HUES64 (cell line): Measurements from ENCODE around the gene MEF2A.

Experiments
- H3K27ac ChIP-seq: 2 replicates; pipeline ENCODE4 v1.7.0; 2013; ENCODE audit warnings: low read depth, low read length, inconsistent platforms
- H3K27me3 ChIP-seq: 2 replicates; pipeline ENCODE4 v1.6.1; 2013; ENCODE audit warnings: mild to moderate bottlenecking, low read length; ENCODE audit not compliant: insufficient read depth
- H3K36me3 ChIP-seq: 2 replicates; pipeline ENCODE4 v1.6.1; 2013; ENCODE audit warnings: mild to moderate bottlenecking, low read length; ENCODE audit not compliant: insufficient read depth
- H3K4me1 ChIP-seq: 2 replicates; pipeline ENCODE4 v1.6.1; 2013; ENCODE audit warnings: mild to moderate bottlenecking, low read length, moderate library complexity; ENCODE audit not compliant: insufficient read depth
- H3K4me3 ChIP-seq: 2 replicates; pipeline ENCODE4 v1.5.1; 2013; ENCODE audit warnings: mild to moderate bottlenecking, low read length, moderate library complexity
- H3K9ac ChIP-seq: 2 replicates; pipeline ENCODE4 v1.6.1; 2013; ENCODE audit warnings: mild to moderate bottlenecking, low read depth, low read length
- H3K9me3 ChIP-seq: 2 replicates; pipeline ENCODE4 v1.6.1; 2013; ENCODE audit warnings: low read depth, low read length; ENCODE audit not compliant: insufficient read depth
- WGBS: fragments of 150-250, 120-280 bp; methylation state at CpG from one replicate; pipeline ENCODE4 v1.1.7; 2013; ENCODE audit warnings: missing lambda C conversion rate; 5-methylcytosine and 5-hydroxymethylcytosine counted together

Gene MEF2A

DNA sequence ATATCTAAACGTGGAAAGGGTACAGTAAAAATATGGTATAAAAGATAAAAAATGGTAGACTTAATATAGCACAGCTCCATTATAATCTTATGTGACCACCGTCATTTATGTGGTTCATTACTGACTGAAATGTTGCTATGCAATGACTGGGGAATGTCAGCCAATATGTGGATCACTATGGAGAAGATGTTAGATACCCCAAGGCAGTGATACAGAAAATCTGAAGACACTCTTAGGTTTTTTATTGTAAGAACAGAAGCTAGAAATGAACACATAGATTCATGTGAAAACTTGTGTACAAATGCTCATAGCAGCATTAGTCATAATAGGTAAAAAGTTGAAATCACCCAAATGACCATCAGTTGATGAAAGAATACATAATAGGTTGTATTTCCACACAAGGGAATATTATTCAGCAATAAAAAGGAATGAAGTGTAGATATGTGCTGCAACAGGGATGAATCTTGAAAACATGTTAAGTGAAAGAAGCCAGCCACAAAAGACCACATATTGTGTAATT lies 18.4 kb downstream of the MEF2A start:
- Histone ChIP-seq H3K27ac (no peak overlapping the region), H3K4me1 (peaks cover 41% of the 10 kb centered on the region), H3K9ac (no peak overlapping the region), H3K27me3 (no peaks in the 10 kb centered on the region), H3K9me3 (peaks cover 23% of the 10 kb centered on the region), H3K4me3 (no peak overlapping the region), H3K36me3 (peaks cover 2% of the 10 kb centered on the region; the same call in 1 of the 2 replicates)
- 100% methylated on average over 2 of the region's 2 CpGs for WGBS

DNA sequence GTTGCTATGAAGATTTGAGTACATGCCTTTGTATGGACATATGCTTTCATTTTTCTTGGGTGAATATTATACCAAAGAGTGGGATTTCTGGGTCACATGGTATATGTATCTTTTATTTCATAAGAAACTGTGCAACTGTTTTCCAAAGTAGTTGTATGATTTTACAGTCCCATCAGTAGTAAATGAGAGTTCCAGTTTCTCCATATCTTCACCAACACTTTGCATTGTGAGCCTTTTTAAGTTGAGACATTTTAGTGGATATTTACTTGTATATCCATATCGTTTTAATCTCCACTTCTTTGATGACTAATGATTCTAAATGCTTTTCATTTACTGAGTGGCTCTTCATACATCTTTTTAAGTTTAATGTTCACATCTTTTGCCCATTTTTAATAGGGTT lies 20.3 kb downstream of the MEF2A start:
- H3K27me3 ChIP-seq, result no peaks in the 10 kb centered on the region
- peaks cover 23% of the 10 kb centered on the region for H3K4me1 ChIP-seq
- H3K36me3 ChIP-seq, result peaks cover 2% of the 10 kb centered on the region; the same call in 1 of the 2 replicates
- no peak overlapping the region for H3K27ac ChIP-seq
- H3K4me3 ChIP-seq, result no peak overlapping the region
- H3K9me3 ChIP-seq, result peaks cover 23% of the 10 kb centered on the region
- H3K9ac ChIP-seq, result no peak overlapping the region
- 100% methylated on average over 1 of the region's 1 CpG for WGBS

DNA sequence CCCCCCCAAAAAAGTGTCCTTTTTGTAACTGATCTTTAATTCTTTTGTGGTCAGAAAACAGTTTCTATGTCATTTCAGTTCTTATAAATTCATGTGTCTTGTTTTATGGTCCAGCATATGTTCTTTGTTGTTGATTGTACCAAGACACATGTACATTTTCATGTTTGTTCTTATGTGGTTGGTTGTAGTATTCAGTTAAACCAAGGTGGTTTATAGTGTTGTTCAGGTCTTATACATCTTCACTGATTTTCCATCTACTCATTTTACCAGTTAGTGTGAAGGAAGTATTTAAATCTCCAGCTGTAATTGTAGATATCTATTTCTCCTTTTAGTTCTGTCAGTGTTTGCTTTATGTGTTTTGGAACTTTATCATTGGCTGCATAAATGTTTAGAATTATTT lies 24.0 kb downstream of the MEF2A start:
- H3K4me3 ChIP-seq, result no peak overlapping the region
- H3K9ac ChIP-seq, result no peak overlapping the region
- H3K9me3 ChIP-seq, result peaks cover 18% of the 10 kb centered on the region
- no peak overlapping the region for H3K27ac ChIP-seq
- H3K36me3 ChIP-seq, result peaks cover 2% of the 10 kb centered on the region; the same call in 1 of the 2 replicates
- H3K27me3 ChIP-seq, result no peaks in the 10 kb centered on the region
- H3K4me1 ChIP-seq, result peaks cover 7% of the 10 kb centered on the region; the same call in 1 of the 2 replicates

DNA sequence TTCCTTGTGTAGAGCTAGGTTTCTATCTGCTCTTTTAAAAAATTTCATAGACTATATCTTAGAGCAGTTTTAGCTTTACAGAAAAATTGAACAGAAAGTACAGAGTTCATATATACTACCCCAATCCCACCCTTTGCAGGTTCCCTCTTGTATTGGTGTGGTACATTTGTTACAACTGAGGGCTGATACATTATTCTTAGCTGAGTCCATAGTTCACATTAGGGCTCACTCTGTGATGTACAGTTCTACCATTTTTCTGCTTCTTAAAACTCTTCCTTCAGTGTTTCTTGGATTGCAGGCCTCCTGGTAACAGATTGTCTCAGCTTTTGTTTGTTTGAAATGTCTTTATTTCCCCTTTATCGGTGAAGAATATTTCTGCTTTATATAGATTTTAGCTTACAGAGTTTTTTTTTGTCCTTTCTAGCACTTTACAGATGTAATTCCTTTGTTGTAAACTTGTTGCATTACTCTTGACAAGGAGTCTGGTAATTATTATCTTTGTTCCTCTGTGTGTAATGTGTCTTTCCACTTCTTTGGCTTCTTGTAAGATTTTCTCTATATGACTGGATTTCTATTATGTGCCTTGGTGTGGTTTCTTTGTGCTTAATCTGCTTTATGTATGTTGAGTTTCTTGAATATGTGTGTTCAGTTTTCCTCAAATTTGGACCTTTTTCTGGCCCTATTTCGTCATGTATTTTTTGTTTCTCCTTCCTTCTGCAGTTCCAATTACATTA lies 25.3 kb downstream of the MEF2A start:
- peaks cover 5% of the 10 kb centered on the region for H3K9me3 ChIP-seq
- WGBS, result 100% methylated on average over 1 of the region's 2 CpGs
- H3K9ac ChIP-seq, result no peak overlapping the region

DNA sequence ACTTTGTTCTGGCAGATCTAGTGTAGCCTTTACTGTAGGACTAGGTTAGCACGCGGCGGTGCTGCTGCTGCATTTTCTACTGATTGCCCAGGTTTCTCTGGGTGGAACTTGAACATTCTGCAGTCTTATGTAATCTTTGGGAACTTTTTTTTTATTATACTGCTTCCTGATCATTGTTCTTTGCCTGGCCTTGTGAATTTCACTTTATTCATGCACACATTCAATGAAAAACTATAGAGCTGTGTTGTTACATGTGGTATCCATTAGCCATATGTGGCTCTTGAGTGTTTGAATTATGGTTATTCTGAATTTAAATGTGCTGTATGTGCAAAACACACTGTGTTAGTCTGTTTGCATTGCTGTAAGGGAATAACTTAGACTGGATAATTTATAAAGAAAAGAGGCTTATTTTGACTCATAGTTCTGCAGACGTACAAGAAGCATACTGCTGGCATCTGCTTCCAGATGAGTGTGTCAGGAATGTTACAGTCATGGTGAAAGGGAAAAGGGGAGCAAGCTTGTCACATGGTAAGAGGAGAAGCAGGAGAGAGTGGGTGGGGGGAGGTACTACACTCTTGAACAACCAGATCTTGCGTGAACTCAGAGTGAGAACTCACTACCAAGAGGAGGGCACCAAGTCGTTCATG lies 26.5 kb downstream of the MEF2A start:
- H3K9ac ChIP-seq, result no peak overlapping the region
- whole genome bisulfite sequencing, result 94% methylated on average over 6 of the region's 6 CpGs

More for the DNA sequence above, 25.3 kb downstream of the MEF2A start:
- Histone ChIP-seq H3K4me1 (peaks cover 7% of the 10 kb centered on the region; the same call in 1 of the 2 replicates), H3K27ac (no peak overlapping the region), H3K4me3 (no peak overlapping the region), H3K36me3 (no peaks in the 10 kb centered on the region), H3K27me3 (no peaks in the 10 kb centered on the region)

DNA sequence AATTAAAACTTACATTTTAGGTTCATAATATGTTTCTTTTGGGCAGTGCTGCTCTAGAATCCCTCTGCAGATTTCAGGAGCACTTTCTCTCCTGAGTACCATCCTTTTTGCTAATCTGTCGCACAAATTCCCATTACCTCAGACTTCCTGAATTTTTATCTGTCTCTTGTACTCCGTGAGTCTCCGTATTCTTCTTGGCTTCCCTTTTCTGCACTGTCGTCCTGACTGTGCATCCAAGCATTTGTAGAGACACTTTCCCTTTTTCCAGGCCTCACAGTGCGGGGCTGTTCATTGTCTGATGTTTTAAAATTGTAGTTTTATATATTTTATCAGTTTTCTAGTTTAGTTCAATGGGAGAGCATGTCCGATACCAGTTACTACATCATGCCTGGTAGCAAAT lies 27.3 kb downstream of the MEF2A start:
- no peaks in the 10 kb centered on the region for H3K27me3 ChIP-seq
- H3K4me1 ChIP-seq, result peaks cover 7% of the 10 kb centered on the region; the same call in 1 of the 2 replicates
- 97% methylated on average over 5 of the region's 6 CpGs for WGBS
- no peaks in the 10 kb centered on the region for H3K36me3 ChIP-seq
- no peak overlapping the region for H3K9ac ChIP-seq
- H3K9me3 ChIP-seq, result 0 out of 2 replicates have a peak, but pooled peaks cover 2% of the 10 kb centered on the region
- H3K4me3 ChIP-seq, result no peak overlapping the region
- H3K27ac ChIP-seq, result no peak overlapping the region

More for the DNA sequence above, 26.5 kb downstream of the MEF2A start:
- H3K4me3 ChIP-seq, result no peak overlapping the region
- H3K9me3 ChIP-seq, result 0 out of 2 replicates have a peak, but pooled peaks cover 2% of the 10 kb centered on the region
- peaks cover 7% of the 10 kb centered on the region; the same call in 1 of the 2 replicates for H3K4me1 ChIP-seq
- H3K36me3 ChIP-seq, result no peaks in the 10 kb centered on the region
- H3K27ac ChIP-seq, result no peak overlapping the region
- no peaks in the 10 kb centered on the region for H3K27me3 ChIP-seq

DNA sequence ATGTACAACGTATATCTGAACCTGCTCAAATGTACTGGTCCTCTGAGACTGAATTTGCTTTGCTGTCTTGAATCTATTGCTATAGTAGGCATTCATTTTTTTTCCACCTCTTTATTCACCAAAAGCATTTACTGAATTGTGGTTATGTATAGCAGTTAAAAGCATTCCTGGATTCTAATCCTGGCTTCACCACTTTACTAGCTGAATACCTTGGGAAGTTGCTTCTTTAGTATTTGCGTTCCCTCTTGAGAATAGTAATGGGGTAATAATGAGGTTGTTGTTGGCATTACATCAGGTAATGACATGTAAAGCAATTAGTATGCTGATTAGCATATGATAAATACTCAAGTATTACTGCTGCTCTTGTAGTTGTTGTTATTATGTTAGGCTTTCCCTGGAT lies 29.1 kb downstream of the MEF2A start:
- 0 out of 2 replicates have a peak, but pooled peaks cover 7% of the 10 kb centered on the region for H3K4me1 ChIP-seq
- no peaks in the 10 kb centered on the region for H3K27me3 ChIP-seq
- 100% methylated on average over 2 of the region's 2 CpGs for WGBS
- peaks cover 9% of the 10 kb centered on the region for H3K36me3 ChIP-seq
- H3K9ac ChIP-seq, result no peak overlapping the region
- H3K4me3 ChIP-seq, result no peak overlapping the region
- H3K27ac ChIP-seq, result no peak overlapping the region
- 0 out of 2 replicates have a peak, but pooled peaks cover 8% of the 10 kb centered on the region for H3K9me3 ChIP-seq

DNA sequence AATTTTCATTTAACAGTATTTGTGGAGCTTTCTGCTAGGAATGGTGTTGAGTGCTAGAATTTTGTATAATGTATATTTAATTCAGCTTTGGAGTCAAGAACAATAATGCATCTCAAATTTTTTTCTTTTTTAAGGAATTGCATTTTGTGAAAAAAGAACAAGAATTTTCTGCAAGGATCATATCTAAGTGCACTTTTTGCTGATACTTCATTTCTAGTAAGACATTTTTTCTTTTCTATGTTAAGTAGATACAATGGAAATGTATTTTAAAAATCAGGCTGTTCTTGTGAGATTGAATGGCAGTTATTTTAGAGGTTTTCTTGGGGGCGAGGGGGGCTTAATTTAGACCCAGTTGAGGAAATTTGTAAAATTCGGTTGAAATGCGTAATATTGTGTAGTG lies 32.5 kb downstream of the MEF2A start:
- no peak overlapping the region for H3K27ac ChIP-seq
- no peak overlapping the region for H3K4me3 ChIP-seq
- WGBS, result 99% methylated on average over 3 of the region's 3 CpGs
- no peak overlapping the region for H3K9ac ChIP-seq
- H3K4me1 ChIP-seq, result peaks cover 7% of the 10 kb centered on the region; the same call in 1 of the 2 replicates
- no peaks in the 10 kb centered on the region for H3K27me3 ChIP-seq
- H3K36me3 ChIP-seq, result peaks cover 16% of the 10 kb centered on the region
- 0 out of 2 replicates have a peak, but pooled peaks cover 11% of the 10 kb centered on the region for H3K9me3 ChIP-seq

DNA sequence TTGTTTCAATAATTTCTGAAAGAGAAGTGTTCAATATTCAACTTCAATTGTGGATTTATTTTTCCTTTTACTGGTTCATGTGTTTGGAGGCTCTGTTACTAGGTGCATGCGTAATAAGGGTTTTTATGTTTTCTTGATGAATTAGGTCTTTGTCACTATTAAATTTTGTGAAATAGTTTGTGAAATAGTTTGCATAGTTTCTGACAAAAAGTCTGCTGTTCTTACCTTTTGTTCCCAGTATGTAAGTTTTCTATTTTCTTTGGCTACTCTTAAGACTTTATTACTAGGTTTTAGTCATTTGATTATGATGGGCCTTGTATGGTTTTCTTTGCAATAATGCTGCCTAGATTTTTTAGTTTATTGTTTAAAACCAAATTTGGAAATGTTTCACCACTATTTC lies 38.0 kb downstream of the MEF2A start:
- WGBS, result 86% methylated on average over 1 of the region's 1 CpG
- 0 out of 2 replicates have a peak, but pooled peaks cover 9% of the 10 kb centered on the region for H3K9me3 ChIP-seq
- peaks cover 16% of the 10 kb centered on the region for H3K36me3 ChIP-seq
- no peak overlapping the region for H3K9ac ChIP-seq
- H3K27me3 ChIP-seq, result no peaks in the 10 kb centered on the region
- H3K27ac ChIP-seq, result no peak overlapping the region
- H3K4me3 ChIP-seq, result no peak overlapping the region
- H3K4me1 ChIP-seq, result peaks cover 31% of the 10 kb centered on the region

DNA sequence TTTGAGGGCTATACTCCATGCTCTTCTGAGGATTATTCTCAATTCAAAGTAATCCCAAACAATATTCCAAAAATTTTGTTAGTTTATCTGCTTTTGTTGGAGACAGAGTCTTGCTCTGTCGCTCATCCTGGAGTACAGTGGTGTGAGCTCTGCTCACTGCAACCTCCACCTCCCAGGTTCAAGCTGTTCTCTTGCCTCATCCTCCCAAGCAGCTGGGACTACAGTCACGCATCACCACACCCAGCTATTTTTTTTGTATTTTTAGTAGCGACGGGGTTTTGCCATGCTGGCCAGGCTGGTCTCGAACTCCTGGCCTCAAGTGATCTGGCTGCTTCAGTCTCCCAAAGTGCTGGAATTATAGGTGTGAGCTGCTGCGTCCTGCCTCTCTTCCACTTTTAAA lies 39.1 kb downstream of the MEF2A start:
- WGBS, result 92% methylated on average over 6 of the region's 6 CpGs

DNA sequence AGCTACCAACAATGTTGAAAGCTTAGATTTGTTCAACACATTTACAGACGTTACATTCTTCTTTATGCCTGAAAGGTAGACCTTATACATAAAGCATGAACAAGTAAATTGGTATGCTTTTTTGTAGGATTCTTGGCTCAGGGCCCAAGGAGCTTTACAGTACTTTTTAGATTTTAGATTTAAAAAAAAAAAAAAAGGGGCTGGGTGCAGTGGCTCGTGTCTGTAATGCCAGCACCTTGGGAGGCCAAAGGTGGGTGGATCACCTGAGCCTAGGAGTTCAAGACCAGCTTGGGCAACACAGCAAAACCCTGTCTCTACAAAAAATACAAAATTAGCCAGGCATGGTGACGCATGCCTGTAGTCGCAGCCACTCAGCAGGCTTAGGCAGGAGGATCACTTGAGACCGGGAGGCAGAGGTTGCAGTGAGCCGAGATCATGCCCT lies 39.7 kb downstream of the MEF2A start:
- Histone ChIP-seq H3K27ac (no peak overlapping the region), H3K9me3 (no peaks in the 10 kb centered on the region), H3K4me1 (peaks cover 31% of the 10 kb centered on the region), H3K4me3 (no peak overlapping the region), H3K27me3 (no peaks in the 10 kb centered on the region), H3K36me3 (peaks cover 1% of the 10 kb centered on the region; the same call in 1 of the 2 replicates), H3K9ac (no peak overlapping the region)
- 89% methylated on average over 5 of the region's 6 CpGs for WGBS

More for the DNA sequence above, 39.1 kb downstream of the MEF2A start:
- Histone ChIP-seq H3K9me3 (0 out of 2 replicates have a peak, but pooled peaks cover 4% of the 10 kb centered on the region), H3K4me3 (no peak overlapping the region), H3K27ac (no peak overlapping the region), H3K4me1 (peaks cover 31% of the 10 kb centered on the region), H3K9ac (no peak overlapping the region), H3K36me3 (peaks cover 8% of the 10 kb centered on the region), H3K27me3 (no peaks in the 10 kb centered on the region)
